ENCODE data around the gene IGFL4. TPM values are rescaled to one million over a fixed set of nuclear protein-coding genes. Genes with fewer than 3 reads are reported as not detected.

Gene IGFL4
- total and polyA plus RNA-seq, 2 of the 13 experiments (the other 11 are each of a cell fraction or from before 2014, with no cell fraction given): 1.2 to 1.4 TPM

- TF ChIP-seq ELF1 (CRISPR knock-in tag; IDR thresholded peaks at IDR 0.05) (peak; percentile 98), CREM (IDR thresholded peaks at IDR 0.05) (peak; percentile 87), CREM (CRISPR knock-in tag; IDR thresholded peaks at IDR 0.05) (no peak), SRSF1 (optimal IDR thresholded peaks at IDR 0.05; ENCODE audit: low read depth, low read length) (no peak), FUBP1 (CRISPR knock-in tag; IDR thresholded peaks at IDR 0.05; ENCODE audit: borderline replicate concordance) (no peak), SSRP1 (CRISPR knock-in tag; IDR thresholded peaks at IDR 0.05) (no peak), ZNF749 (CRISPR knock-in tag; IDR thresholded peaks at IDR 0.05; ENCODE audit: borderline replicate concordance) (no peak), RFX1 (IDR thresholded peaks at IDR 0.05) (no peak), ZNF230 (CRISPR knock-in tag; IDR thresholded peaks at IDR 0.05) (no peak), SALL2 (CRISPR knock-in tag; IDR thresholded peaks at IDR 0.05) (peak; percentile 67; the same call in 1 of the 2 replicates), SP1 (IDR thresholded peaks at IDR 0.05) (peak; percentile 21; the same call in 1 of the 2 replicates), SP1 (CRISPR knock-in tag; IDR thresholded peaks at IDR 0.05) (peak; percentile 90), TARDBP (CRISPR knock-in tag; IDR thresholded peaks at IDR 0.05) (peak; percentile 25; the same call in 1 of the 2 replicates), ZFP62 (CRISPR knock-in tag; IDR thresholded peaks at IDR 0.05) (no peak), CCDC6 (CRISPR knock-in tag; IDR thresholded peaks at IDR 0.05) (peak; percentile 40; the same call in 1 of the 2 replicates), ZNF770 (CRISPR knock-in tag; IDR thresholded peaks at IDR 0.05) (no peak), KLF16 (CRISPR knock-in tag; IDR thresholded peaks at IDR 0.05) (peak in 1 of 2 experiments; percentile 39; a peak in 1 of 4 replicates), GTF2F1 (IDR thresholded peaks at IDR 0.05; ENCODE audit: low read length) (no peak), ZNF205 (CRISPR knock-in tag; IDR thresholded peaks at IDR 0.05) (no peak), ZUFSP (CRISPR knock-in tag; IDR thresholded peaks at IDR 0.05; ENCODE audit: borderline replicate concordance) (no peak), ZNF382 (CRISPR knock-in tag; IDR thresholded peaks at IDR 0.05; ENCODE audit: borderline replicate concordance) (no peak)
Measured at GRCh38 chr19:45994998-45995714, 45.6 kb downstream of the IGFL4 start, which contains the start of gene CCDC61 (continued).
